NOMO-1 (cell line): ENCODE results near the gene HSPA1L.
"Not testable (repeated sequence)": the region's sequence is repeated elsewhere in the genome, so short reads cannot be mapped to it uniquely, and the experiment has no call there.

Experiments used
- DNase-seq, 2 experiments: peaks; one replicate each; lab custom pipeline; 2025; ENCODE audit not compliant: unreplicated experiment in 2 of 2; lab: John Stamatoyannopoulos, UW

Gene HSPA1L

DNA sequence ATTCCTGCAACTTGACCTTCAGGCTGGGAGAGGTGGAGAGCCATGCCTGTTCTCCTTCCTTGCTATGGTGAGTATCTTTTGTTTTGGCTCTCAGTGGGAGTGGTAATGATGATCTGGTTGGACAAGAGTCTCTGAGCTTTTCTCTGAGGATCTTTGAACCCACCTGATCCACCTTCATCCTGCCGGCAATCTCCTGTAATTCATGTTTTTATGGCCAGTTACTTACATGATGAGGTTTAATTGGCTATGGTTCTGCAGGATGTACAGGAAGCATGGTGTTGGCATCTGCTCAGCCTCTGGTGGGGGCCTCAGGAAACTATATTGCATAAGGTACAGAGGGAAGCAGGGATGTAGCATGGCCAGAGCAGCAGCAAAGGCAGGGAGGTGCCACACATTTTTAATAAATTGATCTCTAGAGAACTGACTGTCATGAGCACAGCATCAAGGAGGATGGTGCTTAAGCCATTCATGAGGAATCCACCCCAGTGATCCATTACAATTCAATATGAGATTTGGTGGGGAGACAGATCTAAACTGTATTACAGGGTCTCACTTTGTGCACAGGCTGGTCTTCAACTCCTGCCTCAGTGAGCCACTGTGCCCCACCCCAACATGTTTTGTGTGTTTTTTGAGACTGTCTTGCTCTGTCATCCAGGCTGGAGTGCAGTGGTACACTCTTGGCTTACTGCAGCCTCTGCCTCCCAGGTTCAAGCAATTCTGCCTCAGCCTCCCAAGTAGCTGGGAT lies 22.5 kb upstream of the HSPA1L start:
- DNase-seq = no peak

DNA sequence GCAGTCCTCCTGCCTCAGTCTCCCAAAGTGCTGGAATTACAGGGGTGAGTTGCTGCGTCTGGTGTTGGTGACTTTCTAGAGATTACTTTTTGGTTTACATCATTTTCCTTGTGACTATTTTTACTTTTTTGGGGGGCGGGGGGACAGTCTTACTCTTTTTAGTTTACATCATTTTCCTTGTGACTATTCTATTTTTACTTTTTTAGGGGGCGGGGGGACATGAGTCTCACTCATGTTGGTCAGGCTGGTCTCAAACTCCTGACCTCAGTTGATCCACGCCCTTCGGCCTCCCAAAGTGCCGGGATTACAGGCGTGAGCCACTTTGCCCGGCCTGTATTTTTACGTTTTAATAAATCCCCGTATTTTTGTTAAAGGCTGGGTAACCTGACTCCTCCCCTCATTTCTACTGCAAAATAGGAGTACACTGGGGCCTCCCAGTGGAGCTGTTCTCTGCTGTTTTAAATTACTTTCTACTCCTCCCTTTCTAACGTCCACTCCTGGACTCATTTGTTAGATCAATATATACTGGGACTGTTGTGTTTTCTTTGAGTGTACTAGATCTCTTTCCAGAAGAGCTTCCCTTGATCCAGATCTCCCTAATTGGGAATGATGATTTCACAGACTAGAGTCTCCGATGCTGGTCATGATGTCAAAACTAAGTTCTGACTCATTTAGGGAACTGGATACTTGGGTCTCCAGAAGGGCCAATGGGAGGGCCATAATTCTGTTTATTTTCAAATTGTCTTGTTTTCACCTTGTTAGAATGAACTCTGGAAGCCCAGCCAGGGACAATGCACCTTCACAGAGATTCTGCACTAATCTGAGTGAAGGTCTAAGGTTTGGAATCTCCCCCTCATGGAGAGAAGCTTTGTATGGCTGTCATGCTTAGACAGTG lies 21.6 kb upstream of the HSPA1L start:
- peak in 1 of 2 experiments; percentile 41 for DNase-seq

GRCh38 chr6:31836047-31836473 lies 21.0 kb upstream of the HSPA1L start:
- DNase-seq = no peak

GRCh38 chr6:31834367-31835250 lies 19.5 kb upstream of the HSPA1L start:
- DNase-seq = peak; percentile 80 to 86

GRCh38 chr6:31831350-31832215 lies 16.5 kb upstream of the HSPA1L start:
- DNase-seq = peak in 1 of 2 experiments; percentile 35

DNA sequence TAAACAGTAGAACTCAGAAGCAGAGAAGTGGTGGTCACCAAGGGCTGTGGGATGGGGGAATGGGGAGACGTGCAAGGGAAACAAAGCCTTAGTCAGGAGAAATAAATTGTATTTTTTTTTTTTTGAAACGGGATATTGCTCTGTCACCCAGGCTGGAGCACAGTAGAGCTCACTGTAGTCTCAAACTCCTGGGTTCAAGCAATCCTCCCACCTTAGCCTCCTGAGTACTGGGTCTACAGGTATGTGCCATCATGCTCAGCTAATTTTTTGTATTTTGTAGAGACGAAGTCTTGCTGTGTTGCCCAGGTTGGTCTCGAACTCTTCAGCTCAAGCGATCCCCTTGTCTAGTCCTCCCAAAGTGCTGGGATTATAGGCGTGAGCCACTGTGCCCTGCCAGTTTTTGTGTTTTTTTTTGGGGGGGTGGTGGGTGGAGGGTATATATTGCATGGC lies 15.8 kb upstream of the HSPA1L start:
- DNase-seq = no peak

DNA sequence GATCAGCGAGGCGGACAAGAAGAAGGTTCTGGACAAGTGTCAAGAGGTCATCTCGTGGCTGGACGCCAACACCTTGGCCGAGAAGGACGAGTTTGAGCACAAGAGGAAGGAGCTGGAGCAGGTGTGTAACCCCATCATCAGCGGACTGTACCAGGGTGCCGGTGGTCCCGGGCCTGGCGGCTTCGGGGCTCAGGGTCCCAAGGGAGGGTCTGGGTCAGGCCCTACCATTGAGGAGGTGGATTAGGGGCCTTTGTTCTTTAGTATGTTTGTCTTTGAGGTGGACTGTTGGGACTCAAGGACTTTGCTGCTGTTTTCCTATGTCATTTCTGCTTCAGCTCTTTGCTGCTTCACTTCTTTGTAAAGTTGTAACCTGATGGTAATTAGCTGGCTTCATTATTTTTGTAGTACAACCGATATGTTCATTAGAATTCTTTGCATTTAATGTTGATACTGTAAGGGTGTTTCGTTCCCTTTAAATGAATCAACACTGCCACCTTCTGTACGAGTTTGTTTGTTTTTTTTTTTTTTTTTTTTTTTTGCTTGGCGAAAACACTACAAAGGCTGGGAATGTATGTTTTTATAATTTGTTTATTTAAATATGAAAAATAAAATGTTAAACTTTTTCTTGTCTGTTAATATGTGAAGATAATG lies 14.7 kb upstream of the HSPA1L start:
- peak; percentile 25 to 68 for DNase-seq

DNA sequence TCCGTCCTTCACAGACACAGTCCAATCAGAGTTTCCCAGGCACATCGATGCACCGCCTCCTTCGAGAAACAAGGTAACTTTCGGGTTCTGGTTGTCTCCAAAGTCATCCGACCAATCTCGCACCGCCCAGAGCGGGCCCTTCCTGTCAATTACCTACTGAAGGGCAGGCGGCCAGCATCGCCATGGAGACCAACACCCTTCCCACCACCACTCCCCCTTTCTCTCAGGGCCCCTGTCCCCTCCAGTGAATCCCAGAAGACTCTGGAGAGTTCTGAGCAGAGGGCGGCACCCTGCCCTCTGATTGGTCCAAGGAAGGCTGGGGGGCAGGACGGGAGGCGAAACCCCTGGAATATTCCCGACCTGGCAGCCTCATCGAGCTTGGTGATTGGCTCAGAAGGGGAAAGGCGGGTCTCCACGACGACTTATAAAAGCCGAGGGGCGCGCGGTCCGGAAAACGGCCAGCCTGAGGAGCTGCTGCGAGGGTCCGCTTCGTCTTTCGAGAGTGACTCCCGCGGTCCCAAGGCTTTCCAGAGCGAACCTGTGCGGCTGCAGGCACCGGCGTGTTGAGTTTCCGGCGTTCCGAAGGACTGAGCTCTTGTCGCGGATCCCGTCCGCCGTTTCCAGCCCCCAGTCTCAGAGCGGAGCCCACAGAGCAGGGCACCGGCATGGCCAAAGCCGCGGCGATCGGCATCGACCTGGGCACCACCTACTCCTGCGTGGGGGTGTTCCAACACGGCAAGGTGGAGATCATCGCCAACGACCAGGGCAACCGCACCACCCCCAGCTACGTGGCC lies 12.4 kb upstream of the HSPA1L start, which contains the start of gene HSPA1B:
TSS of gene HSPA1B (plus strand) at position 453 of the 794 bp plus-strand sequence. CDS start at position 666, 213 bp downstream.
- peak; percentile 100 for DNase-seq

DNA sequence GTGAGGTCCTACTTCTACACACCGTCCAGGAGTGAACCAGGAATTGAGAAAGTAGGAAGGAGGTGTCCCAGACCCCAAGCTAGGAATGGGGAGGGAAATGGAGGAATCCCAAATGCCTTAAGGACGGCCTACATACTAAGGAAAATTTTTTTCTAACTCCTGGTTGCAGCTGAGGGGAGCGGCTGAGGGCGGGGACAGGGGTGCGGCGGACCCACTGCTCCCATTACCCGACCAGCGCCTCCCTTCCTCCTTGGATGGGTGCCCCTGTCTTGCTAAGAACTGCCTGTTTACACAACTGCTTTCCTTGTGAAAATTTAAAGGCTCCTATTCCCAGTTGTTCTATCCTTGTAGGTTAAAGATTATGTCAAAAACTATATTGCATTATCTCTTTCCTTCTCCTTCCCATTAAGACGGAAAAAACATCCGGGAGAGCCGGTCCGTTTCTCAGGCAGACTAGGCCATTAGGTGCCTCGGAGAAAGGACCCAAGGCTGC lies 11.8 kb upstream of the HSPA1L start:
- peak in 1 of 2 experiments; percentile 64 for DNase-seq

DNA sequence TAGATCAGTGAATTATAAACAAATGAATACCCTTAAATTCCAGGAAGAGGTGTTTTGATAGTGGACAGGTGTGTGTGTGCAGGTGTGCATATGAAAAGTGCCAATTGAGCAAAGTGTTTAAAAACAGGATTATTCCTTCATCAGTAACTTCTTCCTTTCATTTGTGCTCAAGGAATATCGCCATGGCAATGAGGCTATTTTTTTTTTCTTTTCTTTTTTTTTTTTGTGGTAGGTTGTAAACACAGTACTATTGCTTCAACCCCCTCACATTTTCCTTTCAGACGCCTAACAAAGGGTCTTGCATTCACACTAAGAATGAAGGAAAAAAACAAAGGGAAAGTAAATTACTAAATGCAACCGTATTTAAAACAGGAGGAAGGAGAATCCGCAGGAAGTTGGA lies 10.5 kb upstream of the HSPA1L start:
- DNase-seq = no peak

GRCh38 chr6:31823592-31824196 lies 8.6 kb upstream of the HSPA1L start:
- DNase-seq = peak; percentile 53 to 71

- DNase-seq = peak; percentile 87 to 90
Measured at GRCh38 chr6:31822036-31822821, 7.1 kb upstream of the HSPA1L start.

GRCh38 chr6:31821301-31822035 lies 6.4 kb upstream of the HSPA1L start:
- DNase-seq = peak in 1 of 2 experiments; percentile 58

DNA sequence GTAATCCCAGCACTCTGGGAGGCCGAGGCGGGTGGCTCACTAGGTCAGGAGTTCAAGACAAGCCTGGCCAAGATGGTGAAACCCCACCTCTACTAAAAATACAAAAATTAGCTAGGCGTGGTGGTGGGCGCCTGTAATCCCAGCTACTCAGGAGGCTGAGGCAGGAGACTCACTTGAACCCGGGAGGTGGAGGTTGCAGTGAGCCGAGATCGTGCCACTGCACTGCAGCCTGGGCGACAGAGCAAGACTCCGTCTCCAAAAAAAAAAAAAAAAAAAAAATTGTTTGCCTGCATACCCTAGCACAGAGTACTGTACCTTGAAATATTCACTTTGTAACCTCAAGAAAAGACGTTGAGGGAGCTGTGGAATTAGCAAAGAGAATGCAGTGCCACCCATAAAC lies 5.3 kb upstream of the HSPA1L start:
- DNase-seq = not testable (repeated sequence)

- no peak for DNase-seq
Measured at GRCh38 chr6:31819871-31820299, 4.8 kb upstream of the HSPA1L start.

DNA sequence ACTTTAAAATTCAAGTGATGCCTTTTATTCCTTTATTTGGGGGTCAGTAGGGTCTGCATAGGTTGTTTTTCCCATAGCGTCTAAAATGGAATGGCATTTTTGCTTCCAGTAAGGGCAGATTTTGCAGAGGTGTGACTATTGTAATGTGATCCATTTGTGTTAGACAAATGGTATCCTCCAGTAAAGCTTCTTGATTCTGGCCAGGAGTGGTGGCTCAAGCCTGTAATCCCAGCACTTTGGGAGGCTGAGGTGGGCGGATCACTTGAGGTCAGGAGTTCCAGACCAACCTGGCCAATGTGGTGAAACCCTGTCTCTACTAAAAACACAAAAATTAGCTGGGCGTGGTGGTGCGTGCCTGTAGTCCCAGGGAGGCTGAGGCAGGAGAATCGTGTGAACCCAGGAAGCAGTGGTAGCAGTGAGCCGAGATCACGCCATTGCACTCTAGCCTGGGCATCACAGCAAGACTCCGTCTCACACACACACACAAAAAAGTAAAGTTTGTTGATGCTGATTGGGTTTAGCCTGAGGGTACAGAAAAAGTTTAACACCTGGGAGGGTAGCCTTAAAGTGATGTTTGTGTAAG lies 2.9 kb upstream of the HSPA1L start:
- DNase-seq = not testable (repeated sequence)
